Measurements from ENCODE around the gene TRPM5.

Gene TRPM5, protein sequence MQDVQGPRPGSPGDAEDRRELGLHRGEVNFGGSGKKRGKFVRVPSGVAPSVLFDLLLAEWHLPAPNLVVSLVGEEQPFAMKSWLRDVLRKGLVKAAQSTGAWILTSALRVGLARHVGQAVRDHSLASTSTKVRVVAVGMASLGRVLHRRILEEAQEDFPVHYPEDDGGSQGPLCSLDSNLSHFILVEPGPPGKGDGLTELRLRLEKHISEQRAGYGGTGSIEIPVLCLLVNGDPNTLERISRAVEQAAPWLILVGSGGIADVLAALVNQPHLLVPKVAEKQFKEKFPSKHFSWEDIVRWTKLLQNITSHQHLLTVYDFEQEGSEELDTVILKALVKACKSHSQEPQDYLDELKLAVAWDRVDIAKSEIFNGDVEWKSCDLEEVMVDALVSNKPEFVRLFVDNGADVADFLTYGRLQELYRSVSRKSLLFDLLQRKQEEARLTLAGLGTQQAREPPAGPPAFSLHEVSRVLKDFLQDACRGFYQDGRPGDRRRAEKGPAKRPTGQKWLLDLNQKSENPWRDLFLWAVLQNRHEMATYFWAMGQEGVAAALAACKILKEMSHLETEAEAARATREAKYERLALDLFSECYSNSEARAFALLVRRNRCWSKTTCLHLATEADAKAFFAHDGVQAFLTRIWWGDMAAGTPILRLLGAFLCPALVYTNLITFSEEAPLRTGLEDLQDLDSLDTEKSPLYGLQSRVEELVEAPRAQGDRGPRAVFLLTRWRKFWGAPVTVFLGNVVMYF (N-terminal part only)

DNA sequence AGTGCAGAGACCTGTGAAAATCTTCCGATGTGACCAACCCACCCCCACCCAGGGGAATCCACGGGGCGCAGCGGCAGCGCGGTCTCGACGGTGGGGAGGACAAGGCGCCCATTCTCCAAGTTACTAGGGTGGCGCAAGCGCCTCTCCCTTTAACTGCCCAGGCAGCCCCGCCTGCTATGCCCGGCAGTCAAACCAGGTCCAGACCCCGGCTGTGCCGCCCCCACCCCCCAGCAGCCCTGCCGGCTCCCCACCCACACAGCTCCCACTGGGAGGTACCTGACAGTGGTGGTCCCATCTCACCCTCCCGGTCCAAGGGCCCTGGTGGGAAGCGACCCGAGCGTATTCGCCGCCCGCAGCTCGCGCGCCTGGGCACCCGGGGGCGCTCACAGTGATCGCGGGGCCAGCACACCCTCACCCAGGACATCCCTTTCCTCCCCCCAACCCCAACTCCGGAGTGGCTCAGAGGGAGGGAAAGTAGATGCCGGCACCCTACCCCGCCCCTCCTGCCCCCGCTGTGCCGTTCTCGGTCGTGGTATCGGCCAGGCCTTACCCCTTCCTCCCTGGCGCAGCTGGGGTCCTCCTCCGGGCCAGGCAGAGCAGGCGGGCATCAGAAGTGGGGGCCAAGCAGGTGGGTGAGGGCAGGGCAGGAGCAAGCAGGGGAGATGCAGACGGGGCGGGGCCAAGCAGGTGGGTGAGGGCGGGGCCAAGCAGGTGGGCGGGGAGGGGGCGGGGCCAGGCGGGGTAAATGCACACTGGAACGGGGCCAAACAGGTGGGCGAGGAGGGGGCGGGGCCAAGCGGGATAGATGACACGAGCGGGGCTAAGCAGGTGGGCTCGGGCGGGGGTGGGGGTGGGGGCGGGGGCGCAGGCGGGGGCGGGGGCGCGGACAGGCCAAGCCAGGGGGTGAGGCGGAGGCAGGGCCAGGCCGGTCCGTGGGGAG, at the start of gene TRPM5:
TRPM5 (minus strand) TSS at position 634 of the 940 bp plus-strand sequence. CDS start 21,478 bp downstream, outside the sequence.
- Histone ChIP-seq H3K36me3 (ENCODE audit: insufficient read depth, low read length) (no peaks in the 10 kb centered on the region), H3K79me2 (ENCODE audit: control insufficient read depth, insufficient read depth, low read length, unreplicated experiment) (no peaks in the 10 kb centered on the region), H2AFZ (ENCODE audit: low read length, unreplicated experiment) (no peak within 1 kb of the TSS), H3K4me3 (ENCODE audit: low read depth, low read length) (no peak within 1 kb of the TSS), H3K27ac (ENCODE audit: low read depth, low read length) (no peak within 1 kb of the TSS), H3K27me3 (ENCODE audit: insufficient read depth, low read length) (peaks cover 74% of the 10 kb centered on the region), H3K4me1 (ENCODE audit: control insufficient read depth, insufficient read depth, low read length, unreplicated experiment) (no peaks in the 10 kb centered on the region)

DNA sequence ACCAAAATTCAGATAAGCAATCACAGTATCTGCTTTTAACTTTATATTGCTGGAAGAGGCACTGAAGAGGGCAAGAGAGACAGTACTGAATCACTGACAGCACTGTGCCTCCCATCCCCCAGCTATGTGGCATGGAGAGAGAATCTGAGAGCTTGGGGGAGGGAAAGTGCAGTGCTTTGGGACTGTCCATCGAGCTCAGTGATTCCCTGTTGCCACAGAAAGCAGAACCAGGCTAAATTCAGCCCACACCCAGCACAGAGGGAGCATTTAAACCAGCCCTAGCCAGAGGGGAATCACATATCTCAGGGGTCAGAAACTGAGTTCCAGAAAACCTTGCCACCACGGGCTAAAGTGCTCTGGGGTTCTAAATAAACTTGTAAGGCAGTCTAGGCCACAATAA, 44.8 kb upstream of the TRPM5 start:
- H3K27me3 ChIP-seq (ENCODE audit: insufficient read depth, low read length): peaks cover 65% of the 10 kb centered on the region
- H2AFZ ChIP-seq (ENCODE audit: low read length, unreplicated experiment): no peak overlapping the region
- no peak overlapping the region for H3K4me3 ChIP-seq (ENCODE audit: low read depth, low read length)
- H3K36me3 ChIP-seq (ENCODE audit: insufficient read depth, low read length): no peaks in the 10 kb centered on the region
- no peaks in the 10 kb centered on the region for H3K4me1 ChIP-seq (ENCODE audit: control insufficient read depth, insufficient read depth, low read length, unreplicated experiment)
- H3K27ac ChIP-seq (ENCODE audit: low read depth, low read length): no peak overlapping the region
- no peaks in the 10 kb centered on the region for H3K79me2 ChIP-seq (ENCODE audit: control insufficient read depth, insufficient read depth, low read length, unreplicated experiment)

DNA sequence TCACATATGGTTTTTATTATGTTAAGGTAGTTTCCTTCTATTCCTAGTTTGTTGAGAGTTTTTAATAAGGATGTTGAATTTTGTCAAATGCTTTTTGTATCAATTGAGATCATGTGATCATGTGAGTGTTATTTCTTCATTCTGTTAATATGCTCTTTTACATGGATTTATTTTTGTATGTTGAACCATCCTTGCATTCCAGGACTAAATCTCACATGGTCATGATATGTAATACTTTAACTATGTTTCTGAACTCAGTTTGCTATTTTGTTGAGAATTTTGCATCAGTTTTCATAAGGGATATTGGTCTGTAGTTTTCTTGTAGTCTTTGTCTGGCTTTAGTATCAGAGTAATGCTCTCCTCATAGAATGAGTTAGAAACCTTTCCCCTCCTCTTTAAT, 43.7 kb upstream of the TRPM5 start:
- H3K79me2 ChIP-seq (ENCODE audit: control insufficient read depth, insufficient read depth, low read length, unreplicated experiment): no peaks in the 10 kb centered on the region
- H2AFZ ChIP-seq (ENCODE audit: low read length, unreplicated experiment): no peak overlapping the region
- H3K27me3 ChIP-seq (ENCODE audit: insufficient read depth, low read length): peaks cover 74% of the 10 kb centered on the region
- no peaks in the 10 kb centered on the region for H3K36me3 ChIP-seq (ENCODE audit: insufficient read depth, low read length)
- no peaks in the 10 kb centered on the region for H3K4me1 ChIP-seq (ENCODE audit: control insufficient read depth, insufficient read depth, low read length, unreplicated experiment)
- no peak overlapping the region for H3K27ac ChIP-seq (ENCODE audit: low read depth, low read length)
- H3K4me3 ChIP-seq (ENCODE audit: low read depth, low read length): no peak overlapping the region

DNA sequence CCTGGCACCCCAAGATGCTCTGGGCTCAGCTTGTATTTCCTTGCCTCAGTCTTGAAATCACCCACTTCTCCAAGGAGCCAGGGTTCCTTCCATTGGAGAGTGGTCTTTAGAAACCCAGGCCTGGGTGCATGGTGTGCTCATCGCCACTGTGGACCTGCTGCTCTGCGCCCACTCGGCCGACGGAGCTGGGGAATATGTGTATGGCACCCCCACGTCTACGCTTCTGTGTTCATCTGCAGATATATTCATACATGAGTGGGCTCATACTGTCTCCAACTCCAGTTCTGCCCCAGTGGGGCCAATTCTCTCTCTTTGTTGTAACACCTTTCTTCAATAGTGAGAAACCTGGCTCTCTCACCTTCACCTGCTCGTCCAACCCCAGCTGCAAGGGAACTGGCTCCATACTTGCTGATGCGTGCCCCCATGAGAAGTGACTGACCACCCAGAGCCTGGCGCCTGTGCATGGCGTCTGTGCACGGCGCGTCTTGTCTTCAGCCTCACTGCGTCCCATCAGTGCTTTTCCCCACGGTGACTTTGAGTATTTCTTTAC, 40.3 kb upstream of the TRPM5 start:
- no peak overlapping the region for H3K4me3 ChIP-seq (ENCODE audit: low read depth, low read length)
- H3K27me3 ChIP-seq (ENCODE audit: insufficient read depth, low read length): peaks cover 81% of the 10 kb centered on the region

DNA sequence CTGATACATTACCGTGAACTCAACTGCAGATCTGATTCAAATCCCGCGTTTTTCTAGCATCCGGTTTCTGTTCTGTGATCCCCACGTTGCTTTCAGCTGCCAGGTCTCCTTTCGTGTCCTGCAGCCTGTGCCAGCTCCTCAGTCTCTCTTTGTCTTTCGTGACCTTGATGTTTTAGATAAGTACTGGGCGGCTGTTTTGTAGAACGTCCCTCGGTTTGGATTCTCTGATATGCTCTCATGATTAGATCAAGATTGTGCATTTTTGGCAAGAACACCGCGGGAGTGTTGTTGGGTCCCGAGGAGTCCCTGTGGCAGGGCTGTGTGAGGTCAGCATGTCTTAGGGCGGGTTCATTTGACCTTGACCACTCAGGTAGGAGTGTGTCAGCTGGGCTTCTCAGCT, 39.1 kb upstream of the TRPM5 start:
- Histone ChIP-seq H3K4me3 (ENCODE audit: low read depth, low read length) (no peak overlapping the region), H2AFZ (ENCODE audit: low read length, unreplicated experiment) (no peak overlapping the region), H3K4me1 (ENCODE audit: control insufficient read depth, insufficient read depth, low read length, unreplicated experiment) (no peaks in the 10 kb centered on the region), H3K27ac (ENCODE audit: low read depth, low read length) (no peak overlapping the region), H3K36me3 (ENCODE audit: insufficient read depth, low read length) (no peaks in the 10 kb centered on the region), H3K79me2 (ENCODE audit: control insufficient read depth, insufficient read depth, low read length, unreplicated experiment) (no peaks in the 10 kb centered on the region), H3K27me3 (ENCODE audit: insufficient read depth, low read length) (peaks cover 77% of the 10 kb centered on the region)

More for the DNA sequence above, 40.3 kb upstream of the TRPM5 start:
- Histone ChIP-seq H3K27ac (ENCODE audit: low read depth, low read length) (no peak overlapping the region), H3K36me3 (ENCODE audit: insufficient read depth, low read length) (no peaks in the 10 kb centered on the region), H2AFZ (ENCODE audit: low read length, unreplicated experiment) (no peak overlapping the region), H3K79me2 (ENCODE audit: control insufficient read depth, insufficient read depth, low read length, unreplicated experiment) (no peaks in the 10 kb centered on the region), H3K4me1 (ENCODE audit: control insufficient read depth, insufficient read depth, low read length, unreplicated experiment) (no peaks in the 10 kb centered on the region)

DNA sequence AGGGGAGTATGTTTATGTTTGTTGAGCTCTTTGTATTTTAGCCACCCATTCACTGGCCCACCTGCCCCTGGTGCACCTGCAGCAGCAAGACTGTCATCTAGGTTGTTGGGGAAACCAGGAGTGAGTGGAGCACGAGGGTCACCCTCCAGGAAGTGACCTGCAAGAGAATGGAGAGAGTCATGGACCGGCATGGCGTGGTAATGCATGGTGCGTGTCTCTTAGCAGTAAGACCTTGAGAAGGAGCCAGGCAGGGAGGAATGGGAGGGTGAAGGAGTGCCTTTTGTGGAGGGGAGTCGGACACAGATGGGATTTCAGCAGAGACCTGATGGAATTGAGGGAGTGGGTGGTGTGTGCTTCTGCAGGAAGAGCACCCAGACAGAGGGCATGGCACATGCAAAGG, 38.4 kb upstream of the TRPM5 start:
- Histone ChIP-seq H3K27me3 (ENCODE audit: insufficient read depth, low read length) (peaks cover 77% of the 10 kb centered on the region), H3K4me3 (ENCODE audit: low read depth, low read length) (no peak overlapping the region), H3K79me2 (ENCODE audit: control insufficient read depth, insufficient read depth, low read length, unreplicated experiment) (no peaks in the 10 kb centered on the region), H2AFZ (ENCODE audit: low read length, unreplicated experiment) (no peak overlapping the region), H3K36me3 (ENCODE audit: insufficient read depth, low read length) (no peaks in the 10 kb centered on the region), H3K4me1 (ENCODE audit: control insufficient read depth, insufficient read depth, low read length, unreplicated experiment) (no peaks in the 10 kb centered on the region), H3K27ac (ENCODE audit: low read depth, low read length) (no peak overlapping the region)

DNA sequence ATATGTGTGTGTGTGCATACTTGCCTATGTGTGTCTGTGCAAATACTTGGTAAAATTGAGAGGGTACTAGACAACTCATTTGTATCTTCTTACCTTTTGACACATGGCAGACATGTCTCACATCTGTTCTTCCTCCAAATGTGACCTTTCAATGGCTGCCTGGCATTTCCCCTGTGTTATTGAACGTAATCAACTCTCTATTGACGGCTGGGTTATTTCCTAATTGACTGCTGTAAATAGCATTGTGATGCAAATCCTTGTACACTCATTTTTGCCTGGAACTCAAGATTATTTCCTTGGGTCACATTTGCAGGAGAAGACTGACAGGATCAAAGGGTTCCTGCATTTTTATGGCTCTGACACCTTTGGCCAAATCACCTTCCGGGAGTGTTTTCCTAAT, 37.9 kb upstream of the TRPM5 start:
- H2AFZ ChIP-seq (ENCODE audit: low read length, unreplicated experiment): no peak overlapping the region
- no peaks in the 10 kb centered on the region for H3K79me2 ChIP-seq (ENCODE audit: control insufficient read depth, insufficient read depth, low read length, unreplicated experiment)
- H3K36me3 ChIP-seq (ENCODE audit: insufficient read depth, low read length): no peaks in the 10 kb centered on the region
- H3K27me3 ChIP-seq (ENCODE audit: insufficient read depth, low read length): peaks cover 79% of the 10 kb centered on the region
- no peaks in the 10 kb centered on the region for H3K4me1 ChIP-seq (ENCODE audit: control insufficient read depth, insufficient read depth, low read length, unreplicated experiment)
- H3K4me3 ChIP-seq (ENCODE audit: low read depth, low read length): no peak overlapping the region
- H3K27ac ChIP-seq (ENCODE audit: low read depth, low read length): no peak overlapping the region

DNA sequence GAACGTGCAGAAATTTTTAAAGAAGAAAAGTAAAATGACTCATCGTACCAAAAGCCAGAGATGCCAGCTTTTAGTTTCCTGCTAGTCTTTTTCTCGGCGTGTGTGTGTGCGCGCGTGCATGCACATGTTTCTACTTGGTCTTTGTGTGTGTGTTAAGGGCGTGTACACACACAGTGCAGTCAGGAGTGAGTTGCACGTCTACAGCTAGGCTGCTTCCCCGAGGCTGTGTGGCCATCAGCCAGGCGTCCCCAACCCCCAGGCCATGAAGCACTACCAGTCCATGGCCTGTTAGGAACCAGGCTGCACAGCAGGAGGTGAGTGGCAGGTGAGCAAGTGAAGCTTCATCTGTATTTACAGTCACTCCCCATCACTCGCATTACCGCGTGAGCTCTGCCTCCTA, 36.9 kb upstream of the TRPM5 start:
- Histone ChIP-seq H3K4me3 (ENCODE audit: low read depth, low read length) (no peak overlapping the region), H2AFZ (ENCODE audit: low read length, unreplicated experiment) (no peak overlapping the region), H3K79me2 (ENCODE audit: control insufficient read depth, insufficient read depth, low read length, unreplicated experiment) (no peaks in the 10 kb centered on the region), H3K4me1 (ENCODE audit: control insufficient read depth, insufficient read depth, low read length, unreplicated experiment) (no peaks in the 10 kb centered on the region), H3K36me3 (ENCODE audit: insufficient read depth, low read length) (no peaks in the 10 kb centered on the region), H3K27me3 (ENCODE audit: insufficient read depth, low read length) (peaks cover 79% of the 10 kb centered on the region), H3K27ac (ENCODE audit: low read depth, low read length) (no peak overlapping the region)

DNA sequence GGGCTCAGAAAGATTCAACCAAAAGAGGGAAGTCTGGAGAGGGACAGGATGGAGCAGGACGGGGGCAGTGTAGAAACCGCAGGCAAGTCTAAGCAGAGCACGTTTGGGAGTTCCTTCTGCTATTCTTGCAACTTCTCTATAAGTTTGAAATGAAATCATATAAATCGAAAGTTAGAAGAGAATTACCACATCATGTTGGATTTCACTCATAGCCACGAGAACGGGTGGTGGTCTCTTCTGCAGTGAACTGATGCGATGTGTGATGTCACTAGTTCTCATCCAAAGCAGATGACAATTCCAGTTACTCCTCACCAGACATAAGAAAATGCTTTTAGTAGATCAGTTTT, 36.5 kb upstream of the TRPM5 start:
- Histone ChIP-seq H3K79me2 (ENCODE audit: control insufficient read depth, insufficient read depth, low read length, unreplicated experiment) (no peaks in the 10 kb centered on the region), H3K27ac (ENCODE audit: low read depth, low read length) (no peak overlapping the region), H3K36me3 (ENCODE audit: insufficient read depth, low read length) (no peaks in the 10 kb centered on the region), H3K4me3 (ENCODE audit: low read depth, low read length) (no peak overlapping the region), H3K4me1 (ENCODE audit: control insufficient read depth, insufficient read depth, low read length, unreplicated experiment) (no peaks in the 10 kb centered on the region), H2AFZ (ENCODE audit: low read length, unreplicated experiment) (no peak overlapping the region), H3K27me3 (ENCODE audit: insufficient read depth, low read length) (peaks cover 77% of the 10 kb centered on the region)

Data from ACC112 (cell line).